Osteocyte (in vitro differentiated cells): Measurements from ENCODE around the gene TMEM179. TPM values are rescaled to one million over a fixed set of nuclear protein-coding genes. Genes with fewer than 3 reads are reported as not detected.

Experiments used
- DNase-seq: peaks from one replicate; pipeline ENCODE4 v3.0.0; 2021; ENCODE audit warnings: mixed read lengths; ENCODE audit not compliant: unreplicated experiment; ENCODE audit errors: extremely low spot score
- H3K27ac Mint-ChIP-seq: one replicate; pipeline ENCODE4 v1.8.0; 2021; ENCODE audit warnings: mild to moderate bottlenecking, mixed read lengths; ENCODE audit not compliant: unreplicated experiment
- H3K27me3 Mint-ChIP-seq: one replicate; pipeline ENCODE4 v1.8.0; 2021; ENCODE audit warnings: mixed read lengths; ENCODE audit not compliant: unreplicated experiment
- H3K36me3 Mint-ChIP-seq: one replicate; pipeline ENCODE4 v1.8.0; 2021; ENCODE audit warnings: mixed read lengths; ENCODE audit not compliant: unreplicated experiment
- H3K4me1 Mint-ChIP-seq: one replicate; pipeline ENCODE4 v1.8.0; 2021; ENCODE audit warnings: mixed read lengths; ENCODE audit not compliant: unreplicated experiment
- H3K4me3 Mint-ChIP-seq: one replicate; pipeline ENCODE4 v1.8.0; 2021; ENCODE audit warnings: mild to moderate bottlenecking, moderate library complexity, mixed read lengths; ENCODE audit not compliant: unreplicated experiment
- H3K9me3 Mint-ChIP-seq: one replicate; pipeline ENCODE4 v1.8.0; 2021; ENCODE audit warnings: mixed read lengths; ENCODE audit not compliant: unreplicated experiment
- total RNA-seq: library from RNA; stranded (reverse); gene quantifications from 2 replicates; pipeline ENCODE4 v1.2.1, GENCODE V29; 2021
- TF ChIP-seq, protein P1 (sequence below): fragments of 200-600 bp; sonication (generic); IDR thresholded peaks from 2 replicates; pipeline ENCODE4 v1.5.0; 2021; ENCODE audit warnings: antibody characterized with exemption, mild to moderate bottlenecking, moderate library complexity

TMEM179 gene
- total RNA-seq, 1 donor from 2014 or later: not detected

GRCh38 chr14:104600805-104601204, 3.8 kb downstream of the TMEM179 start:
- TF ChIP-seq, protein P1, sequence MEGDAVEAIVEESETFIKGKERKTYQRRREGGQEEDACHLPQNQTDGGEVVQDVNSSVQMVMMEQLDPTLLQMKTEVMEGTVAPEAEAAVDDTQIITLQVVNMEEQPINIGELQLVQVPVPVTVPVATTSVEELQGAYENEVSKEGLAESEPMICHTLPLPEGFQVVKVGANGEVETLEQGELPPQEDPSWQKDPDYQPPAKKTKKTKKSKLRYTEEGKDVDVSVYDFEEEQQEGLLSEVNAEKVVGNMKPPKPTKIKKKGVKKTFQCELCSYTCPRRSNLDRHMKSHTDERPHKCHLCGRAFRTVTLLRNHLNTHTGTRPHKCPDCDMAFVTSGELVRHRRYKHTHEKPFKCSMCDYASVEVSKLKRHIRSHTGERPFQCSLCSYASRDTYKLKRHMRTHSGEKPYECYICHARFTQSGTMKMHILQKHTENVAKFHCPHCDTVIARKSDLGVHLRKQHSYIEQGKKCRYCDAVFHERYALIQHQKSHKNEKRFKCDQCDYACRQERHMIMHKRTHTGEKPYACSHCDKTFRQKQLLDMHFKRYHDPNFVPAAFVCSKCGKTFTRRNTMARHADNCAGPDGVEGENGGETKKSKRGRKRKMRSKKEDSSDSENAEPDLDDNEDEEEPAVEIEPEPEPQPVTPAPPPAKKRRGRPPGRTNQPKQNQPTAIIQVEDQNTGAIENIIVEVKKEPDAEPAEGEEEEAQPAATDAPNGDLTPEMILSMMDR: no peak
- no peaks in the 10 kb centered on the region for H3K9me3 Mint-ChIP-seq
- peaks cover 16% of the 10 kb centered on the region for H3K27me3 Mint-ChIP-seq
- no peak for DNase-seq
- no peaks in the 10 kb centered on the region for H3K36me3 Mint-ChIP-seq
- H3K4me1 Mint-ChIP-seq: peaks cover 3% of the 10 kb centered on the region
- H3K27ac Mint-ChIP-seq: no peak overlapping the region
- no peak overlapping the region for H3K4me3 Mint-ChIP-seq

- Mint-ChIP-seq H3K9me3 (no peaks in the 10 kb centered on the region), H3K27me3 (peaks cover 12% of the 10 kb centered on the region), H3K27ac (no peak overlapping the region), H3K4me1 (peaks cover 3% of the 10 kb centered on the region), H3K36me3 (no peaks in the 10 kb centered on the region), H3K4me3 (no peak overlapping the region)
- DNase-seq: no peak
- TF ChIP-seq, protein P1: no peak
Measured at GRCh38 chr14:104600141-104600643, 4.4 kb downstream of the TMEM179 start.

- Mint-ChIP-seq H3K9me3 (no peaks in the 10 kb centered on the region), H3K27me3 (peaks cover 7% of the 10 kb centered on the region), H3K4me3 (no peak overlapping the region), H3K36me3 (no peaks in the 10 kb centered on the region), H3K27ac (no peak overlapping the region), H3K4me1 (peaks cover 3% of the 10 kb centered on the region)
- no peak for DNase-seq
- TF ChIP-seq, protein P1: no peak
Measured at GRCh38 chr14:104599446-104599845, 5.1 kb downstream of the TMEM179 start.

DNA sequence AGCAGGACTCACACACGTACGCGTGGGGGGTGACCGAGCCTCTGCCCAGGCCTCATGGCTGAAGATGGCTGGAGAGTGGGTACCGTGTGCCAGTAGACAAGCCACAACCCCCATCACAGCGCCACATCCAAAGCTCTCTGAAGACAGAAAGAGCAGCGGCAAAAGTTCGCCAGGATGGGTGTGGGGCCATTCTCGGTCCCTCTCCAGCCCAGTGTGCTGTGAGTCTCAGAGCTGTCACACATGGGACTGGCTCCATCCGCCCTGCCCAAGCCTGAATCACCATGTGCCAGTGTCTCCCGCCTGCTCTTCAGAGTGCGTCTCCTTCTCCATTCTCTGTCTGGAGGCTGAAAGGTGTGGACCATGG, 5.7 kb downstream of the TMEM179 start:
- H3K4me1 Mint-ChIP-seq: peaks cover under 1% of the 10 kb centered on the region

DNA sequence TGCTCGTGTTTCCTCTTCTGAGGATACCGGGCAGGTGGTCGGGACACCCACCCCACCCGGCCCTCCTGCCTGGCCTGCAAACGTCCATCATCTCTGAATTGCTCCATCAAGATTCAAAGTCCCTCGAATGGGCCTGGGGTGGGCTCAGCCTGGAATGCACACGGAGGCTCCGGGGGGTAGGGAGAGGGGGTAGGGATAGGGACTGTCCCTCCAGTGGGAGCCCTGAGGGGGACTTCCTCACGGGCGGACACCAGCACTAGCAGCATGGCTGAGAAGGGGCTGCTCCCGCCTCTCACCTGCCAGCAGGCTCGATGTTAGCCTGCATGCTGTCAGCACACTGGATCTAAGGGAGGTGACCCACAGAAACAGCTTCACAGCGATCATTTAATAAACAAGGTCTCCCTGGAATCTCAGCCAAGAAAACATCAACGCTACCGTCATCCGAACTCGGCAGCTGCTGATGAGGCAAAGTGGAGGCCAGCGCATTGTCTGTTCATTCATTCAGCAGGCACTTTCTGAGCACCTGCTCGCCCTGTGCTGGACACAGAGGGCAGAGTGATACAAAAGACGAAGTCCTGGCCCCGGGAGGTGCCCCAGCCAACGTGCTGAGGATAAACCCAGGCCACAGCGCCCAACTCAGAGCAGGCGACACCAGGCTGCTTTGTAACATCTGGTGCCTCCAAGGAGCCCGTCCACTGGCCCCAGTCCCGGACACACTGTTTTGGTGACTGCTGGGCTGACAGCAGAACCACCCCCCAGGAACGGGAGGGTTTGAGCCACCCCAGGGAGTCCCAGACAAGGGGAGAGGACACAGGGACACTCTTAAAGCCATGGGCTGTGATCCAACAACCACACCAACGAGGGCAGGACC, 6.3 kb downstream of the TMEM179 start:
- no peaks in the 10 kb centered on the region for H3K36me3 Mint-ChIP-seq
- DNase-seq: no peak
- H3K4me3 Mint-ChIP-seq: no peak overlapping the region
- no peaks in the 10 kb centered on the region for H3K4me1 Mint-ChIP-seq
- no peaks in the 10 kb centered on the region for H3K9me3 Mint-ChIP-seq
- TF ChIP-seq, protein P1: no peak
- peaks cover 4% of the 10 kb centered on the region for H3K27me3 Mint-ChIP-seq
- no peak overlapping the region for H3K27ac Mint-ChIP-seq

More for the DNA sequence above, 5.7 kb downstream of the TMEM179 start:
- no peaks in the 10 kb centered on the region for H3K9me3 Mint-ChIP-seq
- peaks cover 5% of the 10 kb centered on the region for H3K27me3 Mint-ChIP-seq
- DNase-seq: no peak
- H3K36me3 Mint-ChIP-seq: no peaks in the 10 kb centered on the region
- TF ChIP-seq, protein P1: no peak
- H3K27ac Mint-ChIP-seq: no peak overlapping the region
- no peak overlapping the region for H3K4me3 Mint-ChIP-seq
